ENCODE measurements around the gene GSN. TPM values are rescaled to one million over a fixed set of nuclear protein-coding genes. Genes with fewer than 3 reads are reported as not detected.
A peak's percentile ranks its signal among the peaks of the same experiment; 100 is the strongest.

Gene GSN
- polyA plus RNA-seq, 2 of the 4 experiments (the other 2 are of a cell fraction): 33.7 to 77.2 TPM

DNA sequence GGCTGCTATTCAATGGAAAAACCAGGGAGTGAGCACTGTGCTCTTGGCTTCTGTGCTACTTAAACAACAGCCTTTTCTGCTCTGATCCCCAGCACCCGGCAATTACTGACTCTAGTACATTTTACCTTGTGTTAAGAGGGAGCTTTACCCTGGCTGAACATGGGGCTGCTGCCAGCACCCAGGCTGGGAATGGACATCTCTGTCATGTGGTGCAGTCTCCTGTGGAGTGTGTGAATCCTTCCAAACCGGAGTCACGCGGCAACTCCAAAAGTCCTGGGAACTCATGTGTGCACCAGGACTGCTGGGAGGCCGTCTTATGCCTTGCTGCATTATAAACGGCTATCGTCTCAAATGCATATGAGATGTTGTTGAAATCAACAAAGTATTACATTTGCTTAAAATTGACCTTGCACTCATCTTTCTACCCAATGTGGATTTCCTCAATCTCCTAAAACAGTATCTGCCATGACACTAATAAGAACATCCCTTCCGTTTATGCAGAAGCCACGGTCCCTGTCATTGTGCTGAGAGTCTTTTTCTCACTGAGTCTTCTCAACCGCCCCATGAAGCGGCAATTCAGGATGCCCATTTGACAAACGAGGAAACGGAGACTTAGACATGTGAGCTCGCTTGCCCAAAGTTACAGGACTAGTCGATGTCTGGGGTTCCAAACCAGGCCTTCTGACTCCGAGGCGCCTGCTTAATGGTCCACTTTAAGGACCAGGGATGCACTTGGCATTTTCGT is 884 bp upstream of the GSN start:
- Histone ChIP-seq H3K4me2 (peak overlapping the region; percentile 100), H3K4me3 (peak overlapping the region; percentile 95; the same call in 2 of the 3 replicates), H3K4me1 (peaks cover 25% of the 10 kb centered on the region), H3K9me3 (no peaks in the 10 kb centered on the region), H3K27ac (peak overlapping the region; percentile 80 to 92; a peak in 5 of 6 replicates)
- ChIA-PET CTCF (interaction anchor here (0.8 to 5.7 kb wide), 13 partner anchors 11 to 108 kb away, joined by 3 to 51 read pairs (median 5); no protein-coding TSS in a partner anchor), POLR2A (interaction anchor here (0.6 to 2.0 kb wide), 6 partner anchors 10 to 114 kb away, joined by 3 to 24 read pairs (median 4); no protein-coding TSS in a partner anchor)
- DNase-seq (ENCODE audit: low read depth in 1 of 2, low spot score in 1 of 2) (no peak), FAIRE-seq (no peak), ATAC-seq (no peak)
- 92% methylated on average over 18 of the region's 18 CpGs for WGBS (ENCODE audit: missing lambda C conversion rate)
- TF ChIP-seq SMC3 (IDR thresholded peaks at IDR 0.05) (no peak; the same call in 2 of the 3 replicates), BHLHE40 (IDR thresholded peaks at IDR 0.05; ENCODE audit: low read depth, low read length) (no peak), RNF2 (IDR thresholded peaks at IDR 0.05; ENCODE audit: borderline replicate concordance, low read depth) (no peak), FOSB (CRISPR knock-in tag; IDR thresholded peaks at IDR 0.05) (no peak), HOXA7 (CRISPR knock-in tag; IDR thresholded peaks at IDR 0.05) (no peak), PHF8 (IDR thresholded peaks at IDR 0.05; ENCODE audit: borderline replicate concordance, low read depth) (no peak), HOXB5 (CRISPR knock-in tag; IDR thresholded peaks at IDR 0.05) (no peak), TP53 (CRISPR knock-in tag; IDR thresholded peaks at IDR 0.05) (no peak), RAD21 (conservative IDR thresholded peaks at IDR 0.05 in 1 of 2, IDR thresholded peaks at IDR 0.05 in 1 of 2) (no peak), POLR2AphosphoS2 (conservative IDR thresholded peaks at IDR 0.05; ENCODE audit: low read length) (no peak), HMGXB4 (CRISPR knock-in tag; IDR thresholded peaks at IDR 0.05; ENCODE audit: borderline replicate concordance) (no peak)

GRCh38 chr9:121268598-121268850 is 562 bp downstream of the GSN start:
- FAIRE-seq: no peak
- WGBS (ENCODE audit: missing lambda C conversion rate): 6% methylated on average over 5 of the region's 5 CpGs
- Histone ChIP-seq H3K4me3 (peak overlapping the region; percentile 95), H3K9me3 (no peaks in the 10 kb centered on the region), H3K4me1 (peaks cover 34% of the 10 kb centered on the region), H3K27ac (peak overlapping the region; percentile 80 to 92), H3K4me2 (peak overlapping the region; percentile 100)
- ChIA-PET POLR2A (interaction anchor here (0.8 to 2.0 kb wide), 10 partner anchors 10 to 147 kb away, joined by 3 to 24 read pairs (median 3); no protein-coding TSS in a partner anchor), CTCF (interaction anchor here (0.6 to 5.7 kb wide), 12 partner anchors 9 to 131 kb away, joined by 3 to 51 read pairs (median 8); no protein-coding TSS in a partner anchor)
- ATAC-seq: peak; percentile 42 to 71
- no peak for DNase-seq (ENCODE audit: low read depth in 1 of 2, low spot score in 1 of 2)
- TF ChIP-seq MAZ (IDR thresholded peaks at IDR 0.05; ENCODE audit: borderline replicate concordance, low read depth, low read length) (no peak), MAFK (IDR thresholded peaks at IDR 0.05; ENCODE audit: partially characterized antibody) (no peak), TFCP2L1 (CRISPR knock-in tag; IDR thresholded peaks at IDR 0.05) (no peak), E2F6 (IDR thresholded peaks at IDR 0.05; ENCODE audit: borderline replicate concordance, low read depth) (no peak), FOXS1 (CRISPR knock-in tag; IDR thresholded peaks at IDR 0.05) (no peak), HOXA7 (CRISPR knock-in tag; IDR thresholded peaks at IDR 0.05) (no peak), ZSCAN20 (CRISPR knock-in tag; IDR thresholded peaks at IDR 0.05) (no peak), ZNF302 (CRISPR knock-in tag; IDR thresholded peaks at IDR 0.05) (no peak), TP53 (CRISPR knock-in tag; IDR thresholded peaks at IDR 0.05) (no peak), JUN (IDR thresholded peaks at IDR 0.05) (no peak), ESRRA (IDR thresholded peaks at IDR 0.05; ENCODE audit: borderline replicate concordance, low read length) (no peak), CEBPB (IDR thresholded peaks at IDR 0.05) (no peak)
- TF ChIP-seq, protein P1, sequence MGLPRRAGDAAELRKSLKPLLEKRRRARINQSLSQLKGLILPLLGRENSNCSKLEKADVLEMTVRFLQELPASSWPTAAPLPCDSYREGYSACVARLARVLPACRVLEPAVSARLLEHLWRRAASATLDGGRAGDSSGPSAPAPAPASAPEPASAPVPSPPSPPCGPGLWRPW (IDR thresholded peaks at IDR 0.05): no peak
- TF ChIP-seq, protein P2, sequence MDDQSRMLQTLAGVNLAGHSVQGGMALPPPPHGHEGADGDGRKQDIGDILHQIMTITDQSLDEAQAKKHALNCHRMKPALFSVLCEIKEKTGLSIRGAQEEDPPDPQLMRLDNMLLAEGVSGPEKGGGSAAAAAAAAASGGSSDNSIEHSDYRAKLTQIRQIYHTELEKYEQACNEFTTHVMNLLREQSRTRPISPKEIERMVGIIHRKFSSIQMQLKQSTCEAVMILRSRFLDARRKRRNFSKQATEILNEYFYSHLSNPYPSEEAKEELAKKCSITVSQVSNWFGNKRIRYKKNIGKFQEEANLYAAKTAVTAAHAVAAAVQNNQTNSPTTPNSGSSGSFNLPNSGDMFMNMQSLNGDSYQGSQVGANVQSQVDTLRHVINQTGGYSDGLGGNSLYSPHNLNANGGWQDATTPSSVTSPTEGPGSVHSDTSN (IDR thresholded peaks at IDR 0.05): no peak
- TF ChIP-seq, protein P3, sequence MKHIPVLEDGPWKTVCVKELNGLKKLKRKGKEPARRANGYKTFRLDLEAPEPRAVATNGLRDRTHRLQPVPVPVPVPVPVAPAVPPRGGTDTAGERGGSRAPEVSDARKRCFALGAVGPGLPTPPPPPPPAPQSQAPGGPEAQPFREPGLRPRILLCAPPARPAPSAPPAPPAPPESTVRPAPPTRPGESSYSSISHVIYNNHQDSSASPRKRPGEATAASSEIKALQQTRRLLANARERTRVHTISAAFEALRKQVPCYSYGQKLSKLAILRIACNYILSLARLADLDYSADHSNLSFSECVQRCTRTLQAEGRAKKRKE (CRISPR knock-in tag; IDR thresholded peaks at IDR 0.05; ENCODE audit: low read depth): no peak
- TF ChIP-seq, protein P4, sequence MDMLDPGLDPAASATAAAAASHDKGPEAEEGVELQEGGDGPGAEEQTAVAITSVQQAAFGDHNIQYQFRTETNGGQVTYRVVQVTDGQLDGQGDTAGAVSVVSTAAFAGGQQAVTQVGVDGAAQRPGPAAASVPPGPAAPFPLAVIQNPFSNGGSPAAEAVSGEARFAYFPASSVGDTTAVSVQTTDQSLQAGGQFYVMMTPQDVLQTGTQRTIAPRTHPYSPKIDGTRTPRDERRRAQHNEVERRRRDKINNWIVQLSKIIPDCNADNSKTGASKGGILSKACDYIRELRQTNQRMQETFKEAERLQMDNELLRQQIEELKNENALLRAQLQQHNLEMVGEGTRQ (IDR thresholded peaks at IDR 0.05): no peak
- TF ChIP-seq, protein P5, sequence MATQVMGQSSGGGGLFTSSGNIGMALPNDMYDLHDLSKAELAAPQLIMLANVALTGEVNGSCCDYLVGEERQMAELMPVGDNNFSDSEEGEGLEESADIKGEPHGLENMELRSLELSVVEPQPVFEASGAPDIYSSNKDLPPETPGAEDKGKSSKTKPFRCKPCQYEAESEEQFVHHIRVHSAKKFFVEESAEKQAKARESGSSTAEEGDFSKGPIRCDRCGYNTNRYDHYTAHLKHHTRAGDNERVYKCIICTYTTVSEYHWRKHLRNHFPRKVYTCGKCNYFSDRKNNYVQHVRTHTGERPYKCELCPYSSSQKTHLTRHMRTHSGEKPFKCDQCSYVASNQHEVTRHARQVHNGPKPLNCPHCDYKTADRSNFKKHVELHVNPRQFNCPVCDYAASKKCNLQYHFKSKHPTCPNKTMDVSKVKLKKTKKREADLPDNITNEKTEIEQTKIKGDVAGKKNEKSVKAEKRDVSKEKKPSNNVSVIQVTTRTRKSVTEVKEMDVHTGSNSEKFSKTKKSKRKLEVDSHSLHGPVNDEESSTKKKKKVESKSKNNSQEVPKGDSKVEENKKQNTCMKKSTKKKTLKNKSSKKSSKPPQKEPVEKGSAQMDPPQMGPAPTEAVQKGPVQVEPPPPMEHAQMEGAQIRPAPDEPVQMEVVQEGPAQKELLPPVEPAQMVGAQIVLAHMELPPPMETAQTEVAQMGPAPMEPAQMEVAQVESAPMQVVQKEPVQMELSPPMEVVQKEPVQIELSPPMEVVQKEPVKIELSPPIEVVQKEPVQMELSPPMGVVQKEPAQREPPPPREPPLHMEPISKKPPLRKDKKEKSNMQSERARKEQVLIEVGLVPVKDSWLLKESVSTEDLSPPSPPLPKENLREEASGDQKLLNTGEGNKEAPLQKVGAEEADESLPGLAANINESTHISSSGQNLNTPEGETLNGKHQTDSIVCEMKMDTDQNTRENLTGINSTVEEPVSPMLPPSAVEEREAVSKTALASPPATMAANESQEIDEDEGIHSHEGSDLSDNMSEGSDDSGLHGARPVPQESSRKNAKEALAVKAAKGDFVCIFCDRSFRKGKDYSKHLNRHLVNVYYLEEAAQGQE (IDR thresholded peaks at IDR 0.05): no peak

Data from A549 (cell line).